GM12878 (cell line): Measurements from ENCODE around the gene JADE2. TPM values are rescaled to one million over a fixed set of nuclear protein-coding genes. Genes with fewer than 3 reads are reported as not detected.

Experiments used
- ATAC-seq: fragments of 200-7000 bp; cut with Tn5 transposase; 3 replicates; pipeline ENCODE4 v1.9.1; 2020; ENCODE audit warnings: mild to moderate bottlenecking, moderate library complexity
- BruUV-seq: library from RNA; stranded (reverse); fragments of 400-500 nt; replicated peaks from 2 replicates; lab custom pipeline; 2021; lab: Mats Ljungman, UMichigan
- CTCF ChIA-PET: fragments of 300-600 bp; sonication (Branson Sonifier 250); formaldehyde crosslinking; extraction: SDS; loops from one replicate; lab custom pipeline; 2021; ENCODE audit warnings: inconsistent platforms; lab: Yijun Ruan, JAX
- POLR2A ChIA-PET: fragments of 350-600 bp; formaldehyde crosslinking; extraction: SDS; loops from one replicate; lab custom pipeline; 2021; ENCODE audit warnings: inconsistent platforms; lab: Charles Lee
- RAD21 ChIA-PET: fragments of 300-600 bp; sonication (Branson Sonifier 250); formaldehyde crosslinking; loops from one replicate; lab custom pipeline; 2023; ENCODE audit warnings: antibody characterized with exemption; ENCODE audit not compliant: unreplicated experiment; lab: Charles Lee
- SMC1A ChIA-PET: fragments of 300-600 bp; sonication (Branson Sonifier 250); formaldehyde crosslinking; loops from one replicate; lab custom pipeline; 2023; ENCODE audit not compliant: unreplicated experiment, uncharacterized antibody; lab: Charles Lee
- DNase-seq: peaks from one replicate; pipeline ENCODE4 v3.0.0-alpha.2; 2011; ENCODE audit warnings: low read depth, low spot score
- FAIRE-seq: peaks from 3 replicates; lab custom pipeline; 2011; peaks lifted over from hg19 to GRCh38; lab: Jason Lieb, UNC
- H2AFZ ChIP-seq: 2 replicates; pipeline ENCODE4 v1.6.0; 2011; ENCODE audit warnings: low read depth, low read length, control low read depth; ENCODE audit not compliant: control insufficient read depth
- H3K27ac ChIP-seq: 2 replicates; pipeline ENCODE4 v1.5.1; 2011; ENCODE audit warnings: control low read depth; ENCODE audit not compliant: control insufficient read depth, insufficient read depth
- H3K27me3 ChIP-seq, 2 experiments: replicated peaks in 1 of 2; 2 replicates each; pipeline versions ENCODE4 v1.6.0 to v1.6.1; 2011; ENCODE audit warnings: low read length in 1 of 2; ENCODE audit not compliant: control insufficient read depth in 2 of 2, insufficient read depth in 2 of 2
- H3K36me3 ChIP-seq, 2 experiments: 2 replicates each; pipeline ENCODE4 v1.5.1; 2011; ENCODE audit warnings: low read length in 1 of 2; ENCODE audit not compliant: control insufficient read depth in 2 of 2, insufficient read depth in 2 of 2
- H3K4me1 ChIP-seq: 2 replicates; pipeline ENCODE4 v1.6.1; 2011; ENCODE audit warnings: mild to moderate bottlenecking, low read length, moderate library complexity, mixed read lengths; ENCODE audit not compliant: control insufficient read depth, insufficient read depth
- H3K4me2 ChIP-seq: 2 replicates; pipeline ENCODE4 v1.6.0; 2011; ENCODE audit warnings: control low read depth; ENCODE audit not compliant: control insufficient read depth, insufficient read depth
- H3K4me3 ChIP-seq: fragments of 200-600 bp; sonication (generic); 2 replicates; pipeline ENCODE4 v1.5.1; 2016
- H3K79me2 ChIP-seq: 2 replicates; pipeline ENCODE4 v1.6.0; 2011; ENCODE audit warnings: low read length; ENCODE audit not compliant: control insufficient read depth, insufficient read depth
- H3K9ac ChIP-seq: 2 replicates; pipeline ENCODE4 v1.8.0; 2011; ENCODE audit warnings: low read length, control low read depth, mixed read lengths; ENCODE audit not compliant: control insufficient read depth, insufficient read depth
- H3K9me3 ChIP-seq: replicated peaks from 3 replicates; pipeline ENCODE4 v1.5.1; 2011; ENCODE audit warnings: mild to moderate bottlenecking, low read length; ENCODE audit not compliant: control insufficient read depth, insufficient read depth
- H4K20me1 ChIP-seq: 2 replicates; pipeline ENCODE4 v1.6.0; 2011; ENCODE audit not compliant: control insufficient read depth, insufficient read depth
- BACH1 ChIP-seq: fragments of 450-650 bp; IDR thresholded peaks from 2 replicates; pipeline ENCODE4 v1.6.1; 2017; ENCODE audit warnings: mild to moderate bottlenecking, borderline replicate concordance
- EGR1 ChIP-seq, 2 experiments: IDR thresholded peaks; 1 replicate in 1 of 2; 2 replicates in 1 of 2; pipeline ENCODE4 v1.6.1; 2011 to 2012; ENCODE audit warnings: low read depth in 2 of 2, low read length in 2 of 2, borderline replicate concordance in 1 of 2, mild to moderate bottlenecking in 1 of 2, moderate library complexity in 1 of 2
- IKZF1 ChIP-seq: fragments of 450-650 bp; conservative IDR thresholded peaks from 2 replicates; pipeline ENCODE4 v1.6.1; 2017; ENCODE audit warnings: antibody characterized with exemption, mild to moderate bottlenecking
- LARP7 ChIP-seq: fragments of 450-650 bp; IDR thresholded peaks from 2 replicates; pipeline ENCODE4 v1.6.1; 2017; ENCODE audit warnings: mild to moderate bottlenecking
- MEF2B ChIP-seq: fragments of 450-650 bp; IDR thresholded peaks from 2 replicates; pipeline ENCODE4 v1.6.1; 2018; ENCODE audit warnings: mild to moderate bottlenecking, moderate library complexity; ENCODE audit not compliant: partially characterized antibody, poor library complexity, severe bottlenecking
- NBN ChIP-seq: fragments of 450-650 bp; IDR thresholded peaks from 2 replicates; pipeline ENCODE4 v1.6.1; 2016
- RAD21 ChIP-seq: IDR thresholded peaks from 2 replicates; pipeline ENCODE4 v1.6.1; 2011; ENCODE audit warnings: mild to moderate bottlenecking, low read depth, low read length, moderate library complexity; ENCODE audit not compliant: insufficient read depth
- RCOR1 ChIP-seq: conservative IDR thresholded peaks from 2 replicates; pipeline ENCODE4 v1.6.1; 2012; ENCODE audit warnings: low read depth, low read length, improper control_type of control experiment
- RUNX3 ChIP-seq: IDR thresholded peaks from 2 replicates; pipeline ENCODE4 v1.6.1; 2012; ENCODE audit warnings: low read length, inconsistent platforms
- SMC3 ChIP-seq: IDR thresholded peaks from 2 replicates; pipeline ENCODE4 v1.6.1; 2011; ENCODE audit warnings: low read length, improper control_type of control experiment, borderline replicate concordance
- YY1 ChIP-seq: IDR thresholded peaks from 2 replicates; pipeline ENCODE4 v1.6.1; 2011; ENCODE audit warnings: low read depth, mild to moderate bottlenecking, low read length
- ZNF207 ChIP-seq: fragments of 450-650 bp; IDR thresholded peaks from 2 replicates; pipeline ENCODE4 v1.6.1; 2014; ENCODE audit warnings: antibody characterized with exemption, mild to moderate bottlenecking, borderline replicate concordance
- ZNF384 ChIP-seq: IDR thresholded peaks from 2 replicates; pipeline ENCODE4 v1.6.1; 2012; ENCODE audit warnings: low read depth, mild to moderate bottlenecking, low read length, improper control_type of control experiment, borderline replicate concordance
- WGBS: methylation state at CpG from one replicate; pipeline ENCODE4 v1.1.6; 2016; ENCODE audit warnings: low lambda C conversion rate; ENCODE audit not compliant: insufficient replicate concordance, insufficient coverage; ENCODE audit errors: missing lambda C conversion rate; 5-methylcytosine and 5-hydroxymethylcytosine counted together
- in situ Hi-C: fragments of 300-500 bp; cut with MboI; formaldehyde crosslinking; loops from 9 replicates; pipeline ENCODE4 v1.14.3; 2018; ENCODE audit warnings: mixed read lengths
- intact Hi-C: fragments of 100-400 bp; cut with micrococcal nuclease; formaldehyde crosslinking; loops from one replicate; pipeline ENCODE4 v1.14.2; 2022; ENCODE audit not compliant: unreplicated experiment
- polyA plus RNA-seq, 11 experiments: library from polyadenylated mRNA; depleted of rRNA in 4 of 11; unstranded in 6 of 11; stranded (reverse) in 5 of 11; fragments of >200 nt; fragmentation: Nextera tagmentation in 4 of 11; fragmentation: Illumina TruSeq in 1 of 11; extraction: Ambion mirVana in 4 of 11; extraction: Trizol in 1 of 11; gene quantifications; 1 replicate in 1 of 11; 2 replicates in 10 of 11; pipeline versions ENCODE4 v1.2.1 to v1.2.3, GENCODE V29; 2011 to 2016; ENCODE audit warnings: inconsistent platforms in 2 of 11, missing spikeins in 2 of 11, low read depth in 1 of 11
- total RNA-seq, 4 experiments: library from RNA; depleted of rRNA in 3 of 4; stranded (reverse); fragments of >200 nt in 3 of 4; fragmentation: Illumina TruSeq in 1 of 4; extraction: Trizol in 1 of 4; gene quantifications; 2 replicates each; pipeline versions ENCODE4 v1.2.1 to v1.2.3, GENCODE V29; 2013 to 2021
- TF ChIP-seq, protein P1 (sequence below), 3 experiments: IDR thresholded peaks in 2 of 3; conservative IDR thresholded peaks in 1 of 3; 2 replicates each; pipeline ENCODE4 v1.5.1; 2011; ENCODE audit warnings: low read depth in 3 of 3, low read length in 3 of 3, mild to moderate bottlenecking in 3 of 3, control low read depth in 2 of 3, moderate library complexity in 2 of 3, inconsistent platforms in 1 of 3, mixed read lengths in 1 of 3; ENCODE audit not compliant: control insufficient read depth in 2 of 3, insufficient read depth in 1 of 3; ENCODE audit errors: extremely low read depth in 1 of 3

The JADE2 gene
- total and polyA plus RNA-seq, 10 of the 15 experiments (the other 5 are each of a cell fraction or from before 2014, with no cell fraction given), result 1.5 to 67.0 (median 22.4) TPM

DNA sequence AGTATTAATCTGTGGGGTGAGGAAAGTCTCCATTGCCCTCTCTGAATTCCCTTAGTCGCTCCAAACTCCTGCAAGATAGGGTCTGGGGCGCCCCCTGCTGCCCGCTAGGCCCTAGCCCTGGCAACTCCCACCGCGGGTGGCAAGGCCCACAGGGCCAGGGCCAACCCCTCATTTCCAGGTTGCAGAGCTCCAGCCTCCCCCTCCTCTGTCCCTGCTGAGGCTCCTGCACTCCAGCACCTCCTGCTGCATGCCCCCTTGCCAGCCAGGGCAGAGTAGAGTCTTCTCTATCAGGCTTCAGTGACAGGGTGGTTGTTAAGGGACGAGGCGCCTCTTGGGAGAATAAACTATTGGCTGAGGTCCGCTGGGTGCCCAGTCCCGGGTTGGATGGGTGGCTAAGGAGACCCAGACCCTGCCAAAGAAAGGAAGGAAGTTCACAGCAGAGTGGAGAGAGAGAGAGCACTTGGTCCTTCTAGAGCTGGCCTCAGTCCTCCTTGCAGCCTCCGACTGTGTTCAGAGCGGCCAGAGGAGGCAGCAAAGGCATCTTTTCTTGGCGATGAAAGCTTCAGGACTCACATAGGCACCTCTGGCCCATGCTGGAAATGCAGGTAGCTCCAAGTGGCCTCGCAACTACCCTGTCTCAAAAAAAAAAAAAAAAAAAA is 61.5 kb downstream of the JADE2 start:
- intact Hi-C loops (loop anchor here (1.0 to 10.0 kb wide), 4 partner anchors 174 to 402 kb away; partner anchors contain the start of gene PCBD2), in situ Hi-C loops (no loop called here)
- Histone ChIP-seq H3K79me2 (no peaks in the 10 kb centered on the region), H3K4me2 (no peak overlapping the region), H3K36me3 (no peaks in the 10 kb centered on the region), H3K9me3 (no peaks in the 10 kb centered on the region; the same call in 2 of the 3 replicates), H3K27me3 (no peaks in the 10 kb centered on the region), H3K27ac (no peak overlapping the region), H3K4me3 (no peak overlapping the region)
- WGBS, result 11% methylated on average over 13 of the region's 13 CpGs
- no TSS peak for BruUV-seq
- ChIA-PET SMC1A (interaction anchor here (0.7 to 3.3 kb wide), 35 partner anchors 9 to 416 kb away, joined by 3 to 22 read pairs (median 4); partner anchors contain the start of genes CDKN2AIPNL, SAR1B and SEC24A), RAD21 (interaction anchor here (0.6 to 2.7 kb wide), 47 partner anchors 9 to 411 kb away, joined by 3 to 26 read pairs (median 4); partner anchors contain the start of genes CAMLG, CDKN2AIPNL, SAR1B and SEC24A), POLR2A (interaction anchor here (0.7 to 1.1 kb wide), 2 partner anchors 57 to 411 kb away, joined by 3 to 10 read pairs; no protein-coding TSS in a partner anchor)
- ATAC-seq, result peak; percentile 96
- FAIRE-seq, result peak; percentile 84
- TF ChIP-seq BACH1 (peak; percentile 70; the same call in 1 of the 2 replicates), ZNF384 (peak; percentile 68), LARP7 (peak; percentile 21; the same call in 1 of the 2 replicates), RCOR1 (no peak), RAD21 (peak; percentile 90), SMC3 (peak; percentile 92), RUNX3 (0 out of 2 replicates have a peak, but pooled peaks have one; percentile 6), EGR1 (IDR thresholded peaks at IDR 0.05; ENCODE audit: borderline replicate concordance in 1 of 2, low read depth in 2 of 2, low read length in 2 of 2) (peak in 1 of 2 experiments; percentile 4; a peak in 1 of 3 replicates), IKZF1 (0 out of 2 replicates have a peak, but pooled peaks have one; percentile 36), MEF2B (no peak), ZNF207 (no peak), YY1 (peak; percentile 68; the same call in 1 of the 2 replicates), NBN (0 out of 2 replicates have a peak, but pooled peaks have one; percentile 31)
- TF ChIP-seq, protein P1, sequence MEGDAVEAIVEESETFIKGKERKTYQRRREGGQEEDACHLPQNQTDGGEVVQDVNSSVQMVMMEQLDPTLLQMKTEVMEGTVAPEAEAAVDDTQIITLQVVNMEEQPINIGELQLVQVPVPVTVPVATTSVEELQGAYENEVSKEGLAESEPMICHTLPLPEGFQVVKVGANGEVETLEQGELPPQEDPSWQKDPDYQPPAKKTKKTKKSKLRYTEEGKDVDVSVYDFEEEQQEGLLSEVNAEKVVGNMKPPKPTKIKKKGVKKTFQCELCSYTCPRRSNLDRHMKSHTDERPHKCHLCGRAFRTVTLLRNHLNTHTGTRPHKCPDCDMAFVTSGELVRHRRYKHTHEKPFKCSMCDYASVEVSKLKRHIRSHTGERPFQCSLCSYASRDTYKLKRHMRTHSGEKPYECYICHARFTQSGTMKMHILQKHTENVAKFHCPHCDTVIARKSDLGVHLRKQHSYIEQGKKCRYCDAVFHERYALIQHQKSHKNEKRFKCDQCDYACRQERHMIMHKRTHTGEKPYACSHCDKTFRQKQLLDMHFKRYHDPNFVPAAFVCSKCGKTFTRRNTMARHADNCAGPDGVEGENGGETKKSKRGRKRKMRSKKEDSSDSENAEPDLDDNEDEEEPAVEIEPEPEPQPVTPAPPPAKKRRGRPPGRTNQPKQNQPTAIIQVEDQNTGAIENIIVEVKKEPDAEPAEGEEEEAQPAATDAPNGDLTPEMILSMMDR (IDR thresholded peaks at IDR 0.05 in 2 of 3, conservative IDR thresholded peaks at IDR 0.05 in 1 of 3; ENCODE audit: control insufficient read depth in 2 of 3, extremely low read depth in 1 of 3, insufficient read depth in 1 of 3, low read depth in 3 of 3, low read length in 3 of 3), result peak; percentile 81 to 88 (median 87)
- TF ChIP-seq, all 136 proteins: peak for 11
- DNase-seq, result peak; percentile 45
- Histone ChIP-seq H3K9ac (no peak overlapping the region), H4K20me1 (no peaks in the 10 kb centered on the region), H3K4me1 (peaks cover 6% of the 10 kb centered on the region), H2AFZ (peak overlapping the region; percentile 87)
- CTCF ChIA-PET, result interaction anchor here (0.5 to 4.7 kb wide), 84 partner anchors 9 to 748 kb away, joined by 3 to 69 read pairs (median 4); partner anchors contain the start of genes CAMLG, CDKN2AIPNL, DDX46 and PCBD2
